GM12878 (cell line): ENCODE measurements around the gene BAG3. TPM values are rescaled to one million over a fixed set of nuclear protein-coding genes. Genes with fewer than 3 reads are reported as not detected.

ENCODE experiments used
- ATAC-seq: fragments of 200-7000 bp; cut with Tn5 transposase; 3 replicates; pipeline ENCODE4 v1.9.1; 2020; ENCODE audit warnings: mild to moderate bottlenecking, moderate library complexity
- BruUV-seq: library from RNA; stranded (reverse); fragments of 400-500 nt; replicated peaks from 2 replicates; lab custom pipeline; 2021; lab: Mats Ljungman, UMichigan
- CTCF ChIA-PET: fragments of 300-600 bp; sonication (Branson Sonifier 250); formaldehyde crosslinking; extraction: SDS; loops from one replicate; lab custom pipeline; 2021; ENCODE audit warnings: inconsistent platforms; lab: Yijun Ruan, JAX
- POLR2A ChIA-PET: fragments of 350-600 bp; formaldehyde crosslinking; extraction: SDS; loops from one replicate; lab custom pipeline; 2021; ENCODE audit warnings: inconsistent platforms; lab: Charles Lee
- RAD21 ChIA-PET: fragments of 300-600 bp; sonication (Branson Sonifier 250); formaldehyde crosslinking; loops from one replicate; lab custom pipeline; 2023; ENCODE audit warnings: antibody characterized with exemption; ENCODE audit not compliant: unreplicated experiment; lab: Charles Lee
- SMC1A ChIA-PET: fragments of 300-600 bp; sonication (Branson Sonifier 250); formaldehyde crosslinking; loops from one replicate; lab custom pipeline; 2023; ENCODE audit not compliant: unreplicated experiment, uncharacterized antibody; lab: Charles Lee
- DNase-seq: peaks from one replicate; pipeline ENCODE4 v3.0.0-alpha.2; 2011; ENCODE audit warnings: low read depth, low spot score
- FAIRE-seq: peaks from 3 replicates; lab custom pipeline; 2011; peaks lifted over from hg19 to GRCh38; lab: Jason Lieb, UNC
- H2AFZ ChIP-seq: 2 replicates; pipeline ENCODE4 v1.6.0; 2011; ENCODE audit warnings: low read depth, low read length, control low read depth; ENCODE audit not compliant: control insufficient read depth
- H3K27ac ChIP-seq: 2 replicates; pipeline ENCODE4 v1.5.1; 2011; ENCODE audit warnings: control low read depth; ENCODE audit not compliant: control insufficient read depth, insufficient read depth
- H3K27me3 ChIP-seq, 2 experiments: replicated peaks in 1 of 2; 2 replicates each; pipeline versions ENCODE4 v1.6.0 to v1.6.1; 2011; ENCODE audit warnings: low read length in 1 of 2; ENCODE audit not compliant: control insufficient read depth in 2 of 2, insufficient read depth in 2 of 2
- H3K36me3 ChIP-seq, 2 experiments: 2 replicates each; pipeline ENCODE4 v1.5.1; 2011; ENCODE audit warnings: low read length in 1 of 2; ENCODE audit not compliant: control insufficient read depth in 2 of 2, insufficient read depth in 2 of 2
- H3K4me1 ChIP-seq: 2 replicates; pipeline ENCODE4 v1.6.1; 2011; ENCODE audit warnings: mild to moderate bottlenecking, low read length, moderate library complexity, mixed read lengths; ENCODE audit not compliant: control insufficient read depth, insufficient read depth
- H3K4me2 ChIP-seq: 2 replicates; pipeline ENCODE4 v1.6.0; 2011; ENCODE audit warnings: control low read depth; ENCODE audit not compliant: control insufficient read depth, insufficient read depth
- H3K4me3 ChIP-seq: fragments of 200-600 bp; sonication (generic); 2 replicates; pipeline ENCODE4 v1.5.1; 2016
- H3K79me2 ChIP-seq: 2 replicates; pipeline ENCODE4 v1.6.0; 2011; ENCODE audit warnings: low read length; ENCODE audit not compliant: control insufficient read depth, insufficient read depth
- H3K9ac ChIP-seq: 2 replicates; pipeline ENCODE4 v1.8.0; 2011; ENCODE audit warnings: low read length, control low read depth, mixed read lengths; ENCODE audit not compliant: control insufficient read depth, insufficient read depth
- H3K9me3 ChIP-seq: replicated peaks from 3 replicates; pipeline ENCODE4 v1.5.1; 2011; ENCODE audit warnings: mild to moderate bottlenecking, low read length; ENCODE audit not compliant: control insufficient read depth, insufficient read depth
- H4K20me1 ChIP-seq: 2 replicates; pipeline ENCODE4 v1.6.0; 2011; ENCODE audit not compliant: control insufficient read depth, insufficient read depth
- CREB1 ChIP-seq: IDR thresholded peaks from 2 replicates; pipeline ENCODE4 v1.6.1; 2012; ENCODE audit warnings: low read depth, mild to moderate bottlenecking, inconsistent platforms
- ESRRA ChIP-seq: IDR thresholded peaks from 2 replicates; pipeline ENCODE4 v1.6.1; 2012; ENCODE audit warnings: mild to moderate bottlenecking, low read length, improper control_type of control experiment
- KAT2A ChIP-seq: conservative IDR thresholded peaks from 2 replicates; pipeline ENCODE4 v1.6.1; 2011; ENCODE audit warnings: low read depth, low read length; ENCODE audit not compliant: control insufficient read depth
- NR2C2 ChIP-seq: IDR thresholded peaks from 2 replicates; pipeline ENCODE4 v1.6.1; 2011; ENCODE audit warnings: borderline replicate concordance, low read depth; ENCODE audit not compliant: control insufficient read depth, insufficient read length
- TBL1XR1 ChIP-seq: IDR thresholded peaks from 2 replicates; pipeline ENCODE4 v1.6.1; 2012; ENCODE audit warnings: low read depth, low read length, improper control_type of control experiment
- WGBS: methylation state at CpG from one replicate; pipeline ENCODE4 v1.1.6; 2016; ENCODE audit warnings: low lambda C conversion rate; ENCODE audit not compliant: insufficient replicate concordance, insufficient coverage; ENCODE audit errors: missing lambda C conversion rate; 5-methylcytosine and 5-hydroxymethylcytosine counted together
- in situ Hi-C: fragments of 300-500 bp; cut with MboI; formaldehyde crosslinking; loops from 9 replicates; pipeline ENCODE4 v1.14.3; 2018; ENCODE audit warnings: mixed read lengths
- intact Hi-C: fragments of 100-400 bp; cut with micrococcal nuclease; formaldehyde crosslinking; loops from one replicate; pipeline ENCODE4 v1.14.2; 2022; ENCODE audit not compliant: unreplicated experiment
- polyA plus RNA-seq, 11 experiments: library from polyadenylated mRNA; depleted of rRNA in 4 of 11; unstranded in 6 of 11; stranded (reverse) in 5 of 11; fragments of >200 nt; fragmentation: Nextera tagmentation in 4 of 11; fragmentation: Illumina TruSeq in 1 of 11; extraction: Ambion mirVana in 4 of 11; extraction: Trizol in 1 of 11; gene quantifications; 1 replicate in 1 of 11; 2 replicates in 10 of 11; pipeline versions ENCODE4 v1.2.1 to v1.2.3, GENCODE V29; 2011 to 2016; ENCODE audit warnings: inconsistent platforms in 2 of 11, missing spikeins in 2 of 11, low read depth in 1 of 11
- total RNA-seq, 4 experiments: library from RNA; depleted of rRNA in 3 of 4; stranded (reverse); fragments of >200 nt in 3 of 4; fragmentation: Illumina TruSeq in 1 of 4; extraction: Trizol in 1 of 4; gene quantifications; 2 replicates each; pipeline versions ENCODE4 v1.2.1 to v1.2.3, GENCODE V29; 2013 to 2021
- TF ChIP-seq, protein P1 (sequence below): fragments of 150-350 bp; IDR thresholded peaks from 2 replicates; pipeline ENCODE4 v1.6.1; 2014; ENCODE audit warnings: mild to moderate bottlenecking, low read depth, low read length
- TF ChIP-seq, protein P2 (sequence below): fragments of 450-650 bp; IDR thresholded peaks from 2 replicates; pipeline ENCODE4 v1.6.1; 2018; ENCODE audit warnings: borderline replicate concordance, mild to moderate bottlenecking; ENCODE audit not compliant: partially characterized antibody

Gene BAG3
- total and polyA plus RNA-seq, 10 of the 15 experiments (the other 5 are each of a cell fraction or from before 2014, with no cell fraction given) = 0.71 to 14.1 (median 4.3) TPM

DNA sequence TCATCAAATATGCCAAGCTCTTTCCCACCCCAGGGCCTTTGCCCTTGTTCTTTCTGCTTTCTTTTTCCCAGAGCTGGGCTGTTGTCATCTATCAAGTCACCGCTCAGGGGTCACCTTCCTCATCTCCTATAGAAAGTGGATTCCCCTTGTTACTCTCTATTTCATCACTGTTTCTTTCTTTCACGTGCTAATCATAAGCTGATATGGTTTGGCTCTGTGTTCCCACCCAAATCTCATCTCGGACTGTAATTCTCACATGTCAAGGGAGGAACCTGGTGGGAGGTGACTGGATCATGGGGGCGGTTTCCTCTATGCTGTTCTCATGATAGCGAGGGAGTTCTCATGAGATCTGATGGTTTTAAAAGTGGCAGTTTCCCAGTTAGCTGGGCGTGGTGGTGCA lies 37.4 kb upstream of the BAG3 start (continued):
- TF ChIP-seq, protein P1, sequence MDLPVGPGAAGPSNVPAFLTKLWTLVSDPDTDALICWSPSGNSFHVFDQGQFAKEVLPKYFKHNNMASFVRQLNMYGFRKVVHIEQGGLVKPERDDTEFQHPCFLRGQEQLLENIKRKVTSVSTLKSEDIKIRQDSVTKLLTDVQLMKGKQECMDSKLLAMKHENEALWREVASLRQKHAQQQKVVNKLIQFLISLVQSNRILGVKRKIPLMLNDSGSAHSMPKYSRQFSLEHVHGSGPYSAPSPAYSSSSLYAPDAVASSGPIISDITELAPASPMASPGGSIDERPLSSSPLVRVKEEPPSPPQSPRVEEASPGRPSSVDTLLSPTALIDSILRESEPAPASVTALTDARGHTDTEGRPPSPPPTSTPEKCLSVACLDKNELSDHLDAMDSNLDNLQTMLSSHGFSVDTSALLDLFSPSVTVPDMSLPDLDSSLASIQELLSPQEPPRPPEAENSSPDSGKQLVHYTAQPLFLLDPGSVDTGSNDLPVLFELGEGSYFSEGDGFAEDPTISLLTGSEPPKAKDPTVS = no peak
- TF ChIP-seq, protein P2, sequence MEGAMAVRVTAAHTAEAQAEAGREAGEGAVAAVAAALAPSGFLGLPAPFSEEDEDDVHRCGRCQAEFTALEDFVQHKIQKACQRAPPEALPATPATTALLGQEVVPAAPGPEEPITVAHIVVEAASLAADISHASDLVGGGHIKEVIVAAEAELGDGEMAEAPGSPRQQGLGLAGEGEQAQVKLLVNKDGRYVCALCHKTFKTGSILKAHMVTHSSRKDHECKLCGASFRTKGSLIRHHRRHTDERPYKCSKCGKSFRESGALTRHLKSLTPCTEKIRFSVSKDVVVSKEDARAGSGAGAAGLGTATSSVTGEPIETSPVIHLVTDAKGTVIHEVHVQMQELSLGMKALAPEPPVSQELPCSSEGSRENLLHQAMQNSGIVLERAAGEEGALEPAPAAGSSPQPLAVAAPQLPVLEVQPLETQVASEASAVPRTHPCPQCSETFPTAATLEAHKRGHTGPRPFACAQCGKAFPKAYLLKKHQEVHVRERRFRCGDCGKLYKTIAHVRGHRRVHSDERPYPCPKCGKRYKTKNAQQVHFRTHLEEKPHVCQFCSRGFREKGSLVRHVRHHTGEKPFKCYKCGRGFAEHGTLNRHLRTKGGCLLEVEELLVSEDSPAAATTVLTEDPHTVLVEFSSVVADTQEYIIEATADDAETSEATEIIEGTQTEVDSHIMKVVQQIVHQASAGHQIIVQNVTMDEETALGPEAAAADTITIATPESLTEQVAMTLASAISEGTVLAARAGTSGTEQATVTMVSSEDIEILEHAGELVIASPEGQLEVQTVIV = no peak
- TF ChIP-seq NR2C2 = no peak
- TF ChIP-seq KAT2A = no peak
- no peak for TF ChIP-seq CREB1

DNA sequence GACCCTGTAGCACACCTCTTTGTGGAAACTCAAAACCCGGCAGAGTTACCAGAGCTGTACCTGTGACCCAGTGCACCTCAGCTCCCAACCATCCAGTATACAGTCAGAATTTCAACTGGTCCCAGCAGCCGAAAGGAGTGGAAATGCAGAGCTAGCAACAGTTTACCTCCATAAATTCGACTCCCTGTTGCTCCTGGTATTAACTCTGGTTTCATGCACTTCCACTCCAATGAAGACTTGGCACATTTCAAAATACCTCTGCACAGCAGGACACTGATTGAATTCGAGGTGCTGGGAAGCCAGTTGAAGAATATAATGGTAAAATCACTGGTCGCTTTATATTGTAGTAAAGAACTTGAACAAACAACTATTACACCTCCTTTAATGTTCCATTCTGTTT lies 36.5 kb upstream of the BAG3 start:
- H3K4me2 ChIP-seq = no peak overlapping the region
- no peaks in the 10 kb centered on the region for H3K79me2 ChIP-seq
- POLR2A ChIA-PET = no interaction called here
- RAD21 ChIA-PET = no interaction called here
- no peak overlapping the region for H2AFZ ChIP-seq
- no peak overlapping the region for H3K9ac ChIP-seq
- no peaks in the 10 kb centered on the region for H3K4me1 ChIP-seq
- no peak overlapping the region for H3K4me3 ChIP-seq
- in situ Hi-C loops = no loop called here
- no peaks in the 10 kb centered on the region for H3K27me3 ChIP-seq
- WGBS = 52% methylated on average over 5 of the region's 5 CpGs
- ATAC-seq = no peak
- no TSS peak for BruUV-seq
- SMC1A ChIA-PET = interaction anchor here (0.5 kb wide), 1 partner anchor 85 kb away, joined by 3 read pairs; no protein-coding TSS in a partner anchor
- TF ChIP-seq ESRRA (no peak), TBL1XR1 (no peak)
- TF ChIP-seq, all 136 proteins: peak for 0
- Histone ChIP-seq H3K9me3 (no peaks in the 10 kb centered on the region), H3K36me3 (no peaks in the 10 kb centered on the region), H4K20me1 (no peaks in the 10 kb centered on the region), H3K27ac (no peak overlapping the region)
- DNase-seq = no peak
- FAIRE-seq = no peak
- intact Hi-C loops = no loop called here
- CTCF ChIA-PET = interaction anchor here (0.9 kb wide), 1 partner anchor 12 kb away, joined by 3 read pairs; no protein-coding TSS in a partner anchor
